GM19438 (cell line): ENCODE data around the gene RAB3D.
"Not testable (repeated sequence)": the region's sequence is repeated elsewhere in the genome, so short reads cannot be mapped to it uniquely, and the experiment has no call there.

Source experiments
- ATAC-seq: cut with Tn5 transposase; IDR thresholded peaks from one replicate; pipeline ENCODE4 v1.9.1; 2021; ENCODE audit warnings: low read depth; ENCODE audit not compliant: unreplicated experiment

Gene RAB3D, protein sequence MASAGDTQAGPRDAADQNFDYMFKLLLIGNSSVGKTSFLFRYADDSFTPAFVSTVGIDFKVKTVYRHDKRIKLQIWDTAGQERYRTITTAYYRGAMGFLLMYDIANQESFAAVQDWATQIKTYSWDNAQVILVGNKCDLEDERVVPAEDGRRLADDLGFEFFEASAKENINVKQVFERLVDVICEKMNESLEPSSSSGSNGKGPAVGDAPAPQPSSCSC

GRCh38 chr19:11339254-11340098, at the start of gene RAB3D:
TSS of gene RAB3D (minus strand) at chr19:11339657. CDS start at chr19:11337399, 2,258 bp downstream.
- ATAC-seq = peak; percentile 72

- ATAC-seq = no peak
These were observed 47.9 kb upstream of the RAB3D start for GRCh38 chr19:11387162-11388034.

- no peak for ATAC-seq
These were observed 45.3 kb upstream of the RAB3D start for GRCh38 chr19:11384778-11385129.

DNA sequence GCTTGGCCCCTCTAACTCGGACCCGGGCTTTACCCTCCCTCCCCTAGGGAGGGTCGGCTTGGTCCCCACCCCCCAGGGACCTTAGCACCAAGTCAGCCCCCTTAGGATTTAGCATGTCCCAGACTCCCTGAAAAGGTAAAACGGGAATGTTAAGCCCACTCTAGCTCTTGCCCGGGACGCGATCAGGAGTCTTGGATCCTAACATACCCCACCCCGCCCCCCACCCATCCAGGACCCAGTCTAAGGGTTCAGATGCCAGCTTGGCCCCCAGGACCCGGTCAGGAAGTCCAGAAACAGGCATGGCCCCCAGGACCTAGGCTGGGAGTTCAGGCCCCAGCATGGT, 44.2 kb upstream of the RAB3D start:
- ATAC-seq = no peak

DNA sequence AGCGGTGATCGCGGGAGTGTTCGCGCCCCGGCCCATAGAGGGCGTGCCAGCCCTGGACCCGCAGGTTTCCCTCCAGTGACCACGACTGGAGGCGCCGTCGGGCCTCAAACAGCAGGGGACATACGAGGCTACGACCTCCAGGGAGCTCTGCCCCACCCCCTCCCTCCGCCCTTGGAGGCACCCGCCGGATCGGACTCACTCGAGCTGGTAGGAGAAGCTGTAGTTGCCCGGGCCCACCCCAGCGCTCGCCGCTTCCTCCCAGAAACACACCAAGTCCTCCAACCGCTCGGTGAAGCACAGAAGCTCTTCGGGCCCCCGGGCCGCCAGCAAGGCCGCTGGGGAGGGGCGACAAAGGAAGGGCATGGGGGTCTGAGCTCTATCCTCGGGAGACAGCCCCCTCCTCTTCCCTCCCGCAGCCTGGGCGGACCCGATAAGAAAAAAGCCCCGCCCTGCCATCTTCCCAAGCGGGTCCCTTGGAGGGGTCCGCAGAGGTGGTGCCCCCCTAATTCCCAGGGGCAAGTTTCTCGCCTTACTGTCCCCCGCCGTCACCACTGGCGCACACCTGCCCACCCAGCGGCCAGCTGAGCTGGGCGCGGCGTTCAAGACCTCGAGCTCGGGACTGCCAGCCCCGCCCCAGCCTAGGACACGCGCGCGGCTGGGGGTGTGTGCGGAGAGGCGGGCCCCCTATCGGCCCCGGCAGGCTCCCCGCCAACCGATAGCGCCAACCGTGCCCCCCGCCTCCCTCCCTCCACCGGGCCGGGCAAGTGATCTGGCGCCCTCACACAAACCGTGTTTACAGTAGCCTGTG, 43.6 kb upstream of the RAB3D start:
- ATAC-seq = no peak

DNA sequence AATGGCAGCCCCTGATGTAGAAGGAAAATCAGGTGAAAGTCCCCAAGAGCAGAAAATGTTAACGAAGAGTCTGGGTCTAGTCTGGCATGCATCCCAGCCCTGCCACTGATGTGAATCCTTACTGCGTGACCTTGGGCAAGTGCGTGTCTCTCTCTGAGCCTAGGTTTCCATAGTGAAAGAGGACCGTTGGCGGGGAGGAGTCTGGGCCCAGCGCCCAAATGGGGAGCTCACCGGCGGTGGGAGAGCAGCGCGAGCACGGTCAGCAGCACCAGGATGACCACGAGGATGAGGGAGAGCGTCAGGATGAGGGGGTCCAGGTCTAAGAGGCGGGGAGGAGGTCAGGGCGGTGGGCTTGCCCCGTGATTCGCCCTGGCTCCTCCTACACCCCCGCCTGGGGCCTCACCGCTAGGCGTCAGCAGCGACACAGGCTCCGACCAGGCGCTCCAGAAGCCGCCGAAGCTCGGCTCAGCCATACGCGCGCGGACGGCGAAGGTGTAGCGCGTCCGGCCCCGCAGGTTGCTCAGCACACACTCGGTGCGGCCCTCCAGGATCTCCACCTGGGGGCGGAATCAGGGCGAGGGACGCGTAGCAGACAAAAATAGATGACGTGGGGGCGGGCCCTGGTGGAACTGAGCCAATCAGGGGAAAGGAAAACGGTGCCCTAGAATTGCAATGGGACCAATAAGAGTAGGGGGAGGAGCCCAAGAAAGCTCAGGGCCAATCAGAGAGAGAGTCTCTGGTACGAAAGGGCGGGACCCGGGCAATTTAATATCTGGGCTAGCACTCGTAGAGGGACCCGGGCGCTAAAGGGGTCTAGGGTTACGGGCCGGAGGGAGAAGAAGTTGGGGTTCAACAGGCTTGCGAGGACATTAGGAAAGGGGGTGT, 41.4 kb upstream of the RAB3D start:
- ATAC-seq = peak; percentile 71

GRCh38 chr19:11379857-11380350, 40.4 kb upstream of the RAB3D start:
- ATAC-seq = no peak

- ATAC-seq = not testable (repeated sequence)
These were observed 39.9 kb upstream of the RAB3D start for GRCh38 chr19:11379269-11379845.

GRCh38 chr19:11378319-11379189, 39.1 kb upstream of the RAB3D start:
- ATAC-seq = no peak

GRCh38 chr19:11377756-11378155, 38.3 kb upstream of the RAB3D start:
- ATAC-seq = no peak

- no peak for ATAC-seq
These were observed 37.8 kb upstream of the RAB3D start for GRCh38 chr19:11377237-11377636.

DNA sequence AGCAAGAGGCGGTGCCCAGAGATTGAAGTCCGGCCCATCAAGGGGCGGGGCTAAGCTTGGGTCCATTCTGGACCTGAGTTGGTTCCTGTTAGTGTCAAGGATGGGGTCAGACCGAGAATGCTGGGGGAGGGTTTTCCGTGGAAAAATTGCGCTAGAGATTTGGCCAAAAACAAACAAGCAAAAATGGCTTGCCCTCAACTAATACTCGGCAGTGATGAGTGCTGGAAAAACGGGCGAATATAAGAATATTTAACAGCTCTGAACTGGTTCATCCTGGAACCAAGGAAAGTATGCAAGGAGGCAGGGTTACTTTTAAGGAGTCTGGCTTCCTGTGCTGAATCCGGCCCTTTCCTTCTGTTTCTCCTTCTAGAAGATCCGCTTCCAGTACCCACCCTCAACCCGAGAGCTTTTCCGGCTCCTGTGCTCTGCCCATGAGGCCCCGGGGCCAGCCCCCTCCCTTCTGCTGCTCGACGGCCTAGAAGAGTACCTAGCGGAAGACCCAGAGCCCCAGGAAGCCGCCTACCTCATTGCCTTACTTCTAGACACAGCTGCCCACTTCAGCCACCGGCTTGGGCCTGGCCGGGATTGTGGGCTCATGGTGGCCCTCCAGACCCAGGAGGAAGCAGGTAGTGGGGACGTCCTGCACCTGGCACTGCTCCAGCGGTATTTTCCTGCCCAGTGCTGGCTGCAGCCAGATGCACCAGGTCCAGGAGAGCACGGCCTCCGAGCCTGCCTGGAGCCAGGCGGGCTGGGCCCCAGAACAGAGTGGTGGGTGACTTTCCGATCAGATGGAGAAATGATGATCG, 35.9 kb upstream of the RAB3D start:
- no peak for ATAC-seq

GRCh38 chr19:11374433-11375142, 35.1 kb upstream of the RAB3D start, which contains the start of gene SWSAP1:
TSS of gene SWSAP1 (plus strand) at chr19:11374666. CDS start at chr19:11374681, 15 bp downstream.
- peak; percentile 83 for ATAC-seq

DNA sequence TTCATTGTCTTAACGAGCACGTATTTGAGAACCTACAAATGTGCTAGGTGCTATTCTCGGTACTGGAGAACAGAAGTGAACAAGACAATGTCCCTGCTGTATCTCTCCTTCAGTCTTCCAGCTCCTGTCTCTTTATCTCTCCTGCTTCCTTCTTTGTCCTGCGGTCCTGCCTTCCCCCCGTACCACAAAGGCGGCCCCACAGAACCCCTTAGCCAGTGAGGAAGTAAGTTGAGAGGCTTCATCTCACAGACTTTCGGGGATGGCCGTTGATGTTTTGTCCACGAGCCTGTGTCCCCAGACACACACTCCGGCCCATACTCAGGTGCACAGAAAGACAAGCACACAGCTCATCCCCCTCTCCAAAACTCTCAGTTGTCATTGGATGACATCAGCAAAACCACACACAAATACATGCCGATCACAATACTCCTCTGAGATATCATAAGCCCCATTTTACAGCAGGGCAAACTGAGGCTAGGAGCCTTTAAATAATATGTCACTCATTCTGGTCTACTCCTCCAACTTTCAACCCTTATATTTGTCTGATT, 34.5 kb upstream of the RAB3D start:
- ATAC-seq = no peak

GRCh38 chr19:11373166-11373884, 33.9 kb upstream of the RAB3D start:
- ATAC-seq = no peak

GRCh38 chr19:11370744-11371143, 31.3 kb upstream of the RAB3D start:
- ATAC-seq = no peak
